Neural progenitor cell (in vitro differentiated cells): ENCODE results near the gene POLDIP2. TPM values are rescaled to one million over a fixed set of nuclear protein-coding genes. Genes with fewer than 3 reads are reported as not detected.

Source experiments
- DNase-seq: peaks from one replicate; pipeline ENCODE4 v3.0.0-alpha.2; 2016; ENCODE audit warnings: low spot score
- H2AFZ ChIP-seq: fragments of 200-600 bp; sonication (generic); replicated peaks from 2 replicates; pipeline ENCODE4 v1.6.1; 2016; ENCODE audit warnings: antibody characterized with exemption
- H3F3A ChIP-seq: fragments of 200-600 bp; sonication (generic); 2 replicates; pipeline ENCODE4 v1.6.1; 2016; ENCODE audit warnings: antibody characterized with exemption, low read depth
- H3K27ac ChIP-seq: fragments of 200-600 bp; sonication (generic); 2 replicates; pipeline ENCODE4 v1.5.1; 2016; ENCODE audit warnings: mild to moderate bottlenecking
- H3K27me3 ChIP-seq: fragments of 200-600 bp; sonication (generic); 2 replicates; pipeline ENCODE4 v1.6.1; 2016; ENCODE audit warnings: mild to moderate bottlenecking, moderate library complexity
- H3K36me3 ChIP-seq: fragments of 200-600 bp; sonication (generic); 2 replicates; pipeline ENCODE4 v1.5.1; 2016
- H3K4me1 ChIP-seq: fragments of 200-600 bp; sonication (generic); 2 replicates; pipeline ENCODE4 v1.6.1; 2016; ENCODE audit warnings: mixed run types
- H3K4me2 ChIP-seq: fragments of 200-600 bp; sonication (generic); 2 replicates; pipeline ENCODE4 v1.6.1; 2016
- H3K4me3 ChIP-seq: fragments of 200-600 bp; sonication (generic); 2 replicates; pipeline ENCODE4 v1.5.1; 2016
- H3K79me2 ChIP-seq: fragments of 200-600 bp; sonication (generic); 2 replicates; pipeline ENCODE4 v1.6.1; 2016; ENCODE audit warnings: low read depth
- H3K9ac ChIP-seq: fragments of 200-600 bp; sonication (generic); 2 replicates; pipeline ENCODE4 v1.6.1; 2016
- H3K9me3 ChIP-seq: fragments of 200-600 bp; sonication (generic); 2 replicates; pipeline ENCODE4 v1.5.1; 2016; ENCODE audit warnings: low read depth
- H4K20me1 ChIP-seq: fragments of 200-600 bp; sonication (generic); 2 replicates; pipeline ENCODE4 v1.6.1; 2016; ENCODE audit warnings: low read depth
- H3K27ac Mint-ChIP-seq: 3 replicates; pipeline ENCODE4 v1.8.0; 2021; ENCODE audit warnings: mixed read lengths
- H3K27me3 Mint-ChIP-seq: 2 replicates; pipeline ENCODE4 v1.8.0; 2022; ENCODE audit warnings: low read depth, mild to moderate bottlenecking, inconsistent platforms, moderate library complexity, mixed read lengths; ENCODE audit not compliant: insufficient read depth
- H3K36me3 Mint-ChIP-seq: 3 replicates; pipeline ENCODE4 v1.8.0; 2021; ENCODE audit warnings: mixed read lengths
- H3K4me1 Mint-ChIP-seq: 3 replicates; pipeline ENCODE4 v1.8.0; 2021; ENCODE audit warnings: mixed read lengths
- H3K4me3 Mint-ChIP-seq: 3 replicates; pipeline ENCODE4 v1.8.0; 2021; ENCODE audit warnings: mild to moderate bottlenecking, moderate library complexity, mixed read lengths
- H3K9me3 Mint-ChIP-seq: 3 replicates; pipeline ENCODE4 v1.8.0; 2020; ENCODE audit warnings: mixed read lengths
- CTCF ChIP-seq: fragments of 200-600 bp; sonication (generic); IDR thresholded peaks from 2 replicates; pipeline ENCODE4 v1.5.1; 2017; ENCODE audit warnings: antibody characterized with exemption, mild to moderate bottlenecking
- EZH2 ChIP-seq: fragments of 200-600 bp; sonication (generic); IDR thresholded peaks from 2 replicates; pipeline ENCODE4 v1.6.1; 2017; ENCODE audit warnings: antibody characterized with exemption, mild to moderate bottlenecking, moderate library complexity
- EZH2phosphoT487 ChIP-seq: fragments of 200-600 bp; sonication (generic); IDR thresholded peaks from 2 replicates; pipeline ENCODE4 v1.6.1; 2017; ENCODE audit warnings: antibody characterized with exemption
- total RNA-seq: library from RNA; depleted of rRNA; stranded (reverse); fragments of >200 nt; gene quantifications from 2 replicates; pipeline ENCODE4 v1.2.3, GENCODE V29; 2015; ENCODE audit warnings: low replicate concordance

POLDIP2 gene
- total RNA-seq, 1 donor from 2014 or later: 44.6 TPM

GRCh38 chr17:28345419-28346198 is 11.7 kb downstream of the POLDIP2 start:
- Histone ChIP-seq H3K4me2 (no peak overlapping the region), H3K4me3 (no peak overlapping the region), H3K79me2 (no peaks in the 10 kb centered on the region), H3K27me3 (no peaks in the 10 kb centered on the region), H4K20me1 (peaks cover 19% of the 10 kb centered on the region), H3F3A (peaks cover 17% of the 10 kb centered on the region), H3K4me1 (peaks cover 4% of the 10 kb centered on the region), H3K9ac (no peak overlapping the region), H3K27ac (no peak overlapping the region), H3K9me3 (no peaks in the 10 kb centered on the region), H3K36me3 (no peaks in the 10 kb centered on the region), H2AFZ (no peak overlapping the region)
- Mint-ChIP-seq H3K4me1 (peaks cover 10% of the 10 kb centered on the region), H3K4me3 (peak overlapping the region; percentile 66), H3K36me3 (peaks cover 11% of the 10 kb centered on the region), H3K27me3 (no peaks in the 10 kb centered on the region), H3K9me3 (no peaks in the 10 kb centered on the region), H3K27ac (no peak overlapping the region)
- TF ChIP-seq EZH2phosphoT487 (no peak), CTCF (no peak), EZH2 (no peak)
- DNase-seq: no peak

- Mint-ChIP-seq H3K4me1 (peaks cover 10% of the 10 kb centered on the region), H3K9me3 (no peaks in the 10 kb centered on the region), H3K27ac (no peak overlapping the region), H3K27me3 (no peaks in the 10 kb centered on the region), H3K4me3 (no peak overlapping the region), H3K36me3 (peaks cover 9% of the 10 kb centered on the region)
- TF ChIP-seq EZH2phosphoT487: no peak
- Histone ChIP-seq H3K27me3 (no peaks in the 10 kb centered on the region), H3K4me2 (no peak overlapping the region), H3K4me1 (peaks cover 4% of the 10 kb centered on the region), H3K9me3 (no peaks in the 10 kb centered on the region), H3K4me3 (no peak overlapping the region), H3K36me3 (no peaks in the 10 kb centered on the region), H2AFZ (no peak overlapping the region), H3K27ac (no peak overlapping the region), H3K9ac (no peak overlapping the region), H3F3A (peaks cover 17% of the 10 kb centered on the region), H4K20me1 (peaks cover 19% of the 10 kb centered on the region), H3K79me2 (no peaks in the 10 kb centered on the region)
- no peak for DNase-seq
Measured at GRCh38 chr17:28344435-28344901, 12.9 kb downstream of the POLDIP2 start.

- no peak overlapping the region for H3K4me2 ChIP-seq
- H2AFZ ChIP-seq: no peak overlapping the region
- peaks cover under 1% of the 10 kb centered on the region for H3K79me2 ChIP-seq
- Mint-ChIP-seq H3K9me3 (no peaks in the 10 kb centered on the region), H3K36me3 (peaks cover 9% of the 10 kb centered on the region), H3K27ac (no peak overlapping the region), H3K4me3 (no peak overlapping the region), H3K4me1 (peaks cover 10% of the 10 kb centered on the region), H3K27me3 (no peaks in the 10 kb centered on the region)
- no peaks in the 10 kb centered on the region for H3K27me3 ChIP-seq
- TF ChIP-seq EZH2 (no peak), CTCF (no peak), EZH2phosphoT487 (no peak)
- peaks cover 17% of the 10 kb centered on the region for H3F3A ChIP-seq
- H3K4me3 ChIP-seq: no peak overlapping the region
- peaks cover 4% of the 10 kb centered on the region for H3K4me1 ChIP-seq
- no peaks in the 10 kb centered on the region for H3K36me3 ChIP-seq
- no peak overlapping the region for H3K9ac ChIP-seq
- no peak overlapping the region for H3K27ac ChIP-seq
- peaks cover 19% of the 10 kb centered on the region for H4K20me1 ChIP-seq
- no peaks in the 10 kb centered on the region for H3K9me3 ChIP-seq
- DNase-seq: no peak
Measured at GRCh38 chr17:28344011-28344410, 13.3 kb downstream of the POLDIP2 start.

GRCh38 chr17:28343491-28343932 is 13.8 kb downstream of the POLDIP2 start:
- Histone ChIP-seq H3K4me3 (no peak overlapping the region), H3K27me3 (no peaks in the 10 kb centered on the region), H3K4me1 (peaks cover 4% of the 10 kb centered on the region), H4K20me1 (peaks cover 21% of the 10 kb centered on the region), H3K79me2 (peaks cover 5% of the 10 kb centered on the region), H3K27ac (no peak overlapping the region), H3K9ac (no peak overlapping the region), H3K9me3 (no peaks in the 10 kb centered on the region), H3K4me2 (no peak overlapping the region), H3K36me3 (no peaks in the 10 kb centered on the region), H2AFZ (no peak overlapping the region), H3F3A (peaks cover 17% of the 10 kb centered on the region)
- Mint-ChIP-seq H3K27me3 (no peaks in the 10 kb centered on the region), H3K36me3 (peaks cover 11% of the 10 kb centered on the region), H3K4me3 (no peak overlapping the region), H3K9me3 (no peaks in the 10 kb centered on the region), H3K4me1 (peaks cover 12% of the 10 kb centered on the region), H3K27ac (no peak overlapping the region)
- DNase-seq: no peak
- TF ChIP-seq EZH2phosphoT487: no peak
- no peak for TF ChIP-seq EZH2
- TF ChIP-seq CTCF: no peak
